ENCODE results near the gene FRMD4A.
"Not testable (repeated sequence)": the region's sequence is repeated elsewhere in the genome, so short reads cannot be mapped to it uniquely, and the experiment has no call there.

Gene FRMD4A

GRCh38 chr10:13728898-13729535 lies 601.7 kb downstream of the FRMD4A start:
- DNase-seq, result no peak

DNA sequence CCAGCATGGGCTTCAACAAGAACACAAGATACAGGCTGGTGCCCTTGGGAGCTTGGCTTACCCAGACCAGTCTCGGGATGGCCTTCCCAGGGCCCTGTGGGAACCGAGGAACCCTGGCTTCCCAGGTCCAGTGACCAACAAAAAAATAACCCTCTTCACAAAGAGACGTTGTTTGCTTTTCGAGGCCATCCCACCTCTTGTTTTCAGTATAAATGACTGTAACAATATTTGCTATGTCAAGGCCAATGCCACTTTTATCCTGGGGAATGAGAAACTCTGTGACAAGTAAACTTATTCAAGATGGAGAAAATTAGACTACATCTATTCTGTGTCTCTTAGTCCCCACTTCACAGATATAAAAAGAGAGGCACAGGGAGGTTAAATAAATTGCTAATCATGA lies 605.1 kb downstream of the FRMD4A start:
- DNase-seq, result no peak

DNA sequence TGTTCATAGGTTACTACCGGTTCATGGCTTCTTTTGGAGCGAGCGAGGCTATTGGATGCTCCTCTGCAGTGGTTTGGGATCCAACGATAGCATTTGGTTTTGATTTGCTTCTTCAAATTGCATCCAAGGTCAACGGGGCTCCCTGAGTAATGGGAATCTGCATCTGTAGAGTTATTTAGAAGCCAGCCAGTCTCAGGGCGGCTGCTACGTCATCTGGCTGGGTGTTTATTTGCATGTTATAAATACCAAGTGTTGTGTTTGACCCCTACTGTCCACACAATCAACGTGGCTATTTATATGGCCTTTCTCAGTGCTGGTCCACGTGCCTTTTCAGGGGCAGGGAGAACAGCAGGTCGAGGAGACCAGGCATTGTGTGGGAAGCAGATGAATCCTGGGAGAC lies 606.2 kb downstream of the FRMD4A start:
- DNase-seq, result no peak

DNA sequence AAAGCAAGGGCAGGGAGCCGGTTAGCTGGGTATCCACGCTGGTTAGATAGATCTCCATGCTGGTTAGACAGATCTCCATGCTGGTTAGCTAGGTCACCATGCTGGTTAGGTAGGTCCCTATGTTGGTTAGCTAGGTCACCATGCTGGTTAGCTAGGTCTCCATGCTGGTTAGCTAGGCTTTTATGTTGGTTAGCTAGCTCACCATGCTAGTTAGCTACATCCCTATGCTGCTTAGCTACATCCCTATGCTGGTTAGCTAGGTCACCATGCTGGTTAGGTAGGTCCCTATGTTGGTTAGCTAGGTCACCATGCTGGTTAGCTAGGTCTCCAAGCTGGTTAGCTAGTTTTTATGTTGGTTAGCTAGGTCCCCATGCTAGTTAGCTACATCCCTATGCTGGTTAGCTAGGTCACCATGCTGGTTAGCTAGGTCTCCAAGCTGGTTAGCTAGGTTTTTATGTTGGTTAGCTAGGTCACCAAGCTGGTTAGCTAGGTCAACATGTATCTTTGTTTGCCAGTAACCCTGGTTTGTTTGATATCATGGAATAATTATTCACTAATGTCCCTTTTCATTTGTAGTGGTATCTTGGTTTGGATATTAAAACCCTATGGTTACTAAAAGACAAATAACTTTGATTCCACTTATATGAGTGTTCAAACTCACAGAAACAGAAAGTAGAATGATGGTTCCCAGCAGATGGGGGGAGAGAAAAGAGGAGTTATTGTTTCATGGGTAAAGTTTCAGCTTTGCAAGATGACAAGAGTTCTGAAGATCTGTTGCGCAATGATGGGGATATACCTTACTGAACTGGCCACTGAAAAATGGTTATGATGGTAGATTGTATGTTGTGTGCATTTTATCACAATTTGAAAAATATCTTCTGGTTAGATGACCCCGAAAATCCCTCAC lies 607.7 kb downstream of the FRMD4A start:
- no peak for DNase-seq

- no peak for DNase-seq
These were observed 609.2 kb downstream of the FRMD4A start for GRCh38 chr10:13721486-13721885.

- DNase-seq, result no peak
These were observed 610.0 kb downstream of the FRMD4A start for GRCh38 chr10:13720699-13721098.

GRCh38 chr10:13719425-13719824 lies 611.3 kb downstream of the FRMD4A start:
- no peak for DNase-seq

- no peak for DNase-seq
These were observed 611.9 kb downstream of the FRMD4A start for GRCh38 chr10:13718820-13719219.

GRCh38 chr10:13717936-13718772 lies 612.6 kb downstream of the FRMD4A start:
- no peak for DNase-seq

DNA sequence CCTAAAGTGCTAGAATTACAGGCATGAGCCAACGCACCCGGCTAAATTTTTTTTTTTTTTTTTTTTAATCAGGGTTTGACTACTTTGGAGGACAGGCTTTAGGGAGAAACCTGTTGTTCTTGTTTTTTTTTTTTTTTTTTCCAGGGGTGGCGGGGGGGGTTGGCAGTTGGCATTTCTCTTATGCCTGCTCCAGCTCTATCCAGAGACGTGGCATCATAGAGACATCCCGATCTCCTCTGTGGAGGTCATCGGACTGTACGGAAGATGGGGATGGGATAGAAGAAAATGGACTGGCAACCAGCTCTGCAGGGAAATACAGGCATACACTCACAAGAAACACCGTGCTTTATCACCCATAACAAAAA lies 613.2 kb downstream of the FRMD4A start:
- no peak for DNase-seq

DNA sequence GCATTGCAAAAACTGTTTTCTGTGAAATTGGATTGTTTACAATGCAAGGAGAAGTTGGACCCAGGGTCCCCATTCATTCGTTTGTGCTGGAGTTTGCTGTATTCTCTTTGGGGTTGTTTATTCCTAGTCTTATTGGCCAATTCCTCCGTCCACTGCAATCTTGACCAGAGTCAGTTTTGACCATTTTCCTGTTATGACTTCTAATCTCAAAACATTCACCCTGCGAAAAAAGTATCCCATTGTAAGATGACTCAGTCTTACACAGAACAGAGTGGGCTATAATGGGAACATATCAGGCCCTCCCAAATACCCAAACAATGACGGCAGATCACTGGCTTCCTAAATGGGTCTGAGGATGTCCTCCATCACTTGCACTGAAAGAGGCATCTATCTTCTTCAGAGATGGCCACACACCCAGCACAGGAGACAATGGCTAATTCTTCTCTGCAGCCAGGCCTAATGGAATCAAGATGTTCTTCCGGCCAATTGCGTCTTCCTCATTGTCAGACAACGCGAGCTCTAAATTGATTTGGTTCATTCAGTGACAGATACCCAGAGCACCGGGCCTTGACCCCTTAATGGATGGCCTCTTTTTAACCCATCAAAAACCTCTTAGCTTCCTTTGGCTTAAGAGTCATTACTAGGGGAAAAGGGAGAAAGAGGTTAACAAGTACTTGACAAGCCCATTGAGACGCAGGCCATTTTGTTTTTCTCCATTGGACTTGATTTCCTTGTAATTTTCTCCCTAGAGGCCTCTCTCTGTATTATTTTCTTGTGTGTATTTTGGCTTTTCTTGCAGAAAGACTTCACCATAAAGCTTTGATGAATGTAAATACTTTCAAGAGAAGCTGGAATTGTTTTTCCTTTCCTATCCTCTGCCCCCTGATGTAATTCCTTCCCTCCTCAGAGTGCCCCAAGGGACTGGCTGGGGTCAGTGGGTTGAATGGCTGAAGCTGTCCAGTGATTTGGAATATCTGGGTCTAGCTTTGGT lies 614.3 kb downstream of the FRMD4A start:
- DNase-seq, result no peak

- DNase-seq, result not testable (repeated sequence)
These were observed 615.1 kb downstream of the FRMD4A start for GRCh38 chr10:13715596-13715995.

DNA sequence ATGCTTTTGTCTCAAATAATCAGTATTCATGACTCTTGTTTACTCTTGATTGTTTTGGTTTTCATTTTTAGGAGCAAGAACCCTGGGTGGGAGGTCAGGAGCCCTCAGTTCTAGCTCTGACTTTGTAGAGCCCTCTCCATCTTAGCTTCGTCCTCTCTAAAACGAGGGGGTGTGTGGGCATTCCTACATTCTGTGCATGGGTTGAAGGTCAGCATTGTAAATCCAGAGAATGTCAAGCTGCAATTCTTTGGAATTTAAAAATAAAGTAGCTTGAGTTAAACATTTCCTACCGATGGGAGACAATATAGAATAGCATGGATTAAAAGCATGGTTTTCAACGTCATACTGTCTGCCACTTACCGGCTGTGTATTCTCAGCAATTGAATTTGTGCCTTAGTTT lies 615.6 kb downstream of the FRMD4A start:
- DNase-seq, result no peak

DNA sequence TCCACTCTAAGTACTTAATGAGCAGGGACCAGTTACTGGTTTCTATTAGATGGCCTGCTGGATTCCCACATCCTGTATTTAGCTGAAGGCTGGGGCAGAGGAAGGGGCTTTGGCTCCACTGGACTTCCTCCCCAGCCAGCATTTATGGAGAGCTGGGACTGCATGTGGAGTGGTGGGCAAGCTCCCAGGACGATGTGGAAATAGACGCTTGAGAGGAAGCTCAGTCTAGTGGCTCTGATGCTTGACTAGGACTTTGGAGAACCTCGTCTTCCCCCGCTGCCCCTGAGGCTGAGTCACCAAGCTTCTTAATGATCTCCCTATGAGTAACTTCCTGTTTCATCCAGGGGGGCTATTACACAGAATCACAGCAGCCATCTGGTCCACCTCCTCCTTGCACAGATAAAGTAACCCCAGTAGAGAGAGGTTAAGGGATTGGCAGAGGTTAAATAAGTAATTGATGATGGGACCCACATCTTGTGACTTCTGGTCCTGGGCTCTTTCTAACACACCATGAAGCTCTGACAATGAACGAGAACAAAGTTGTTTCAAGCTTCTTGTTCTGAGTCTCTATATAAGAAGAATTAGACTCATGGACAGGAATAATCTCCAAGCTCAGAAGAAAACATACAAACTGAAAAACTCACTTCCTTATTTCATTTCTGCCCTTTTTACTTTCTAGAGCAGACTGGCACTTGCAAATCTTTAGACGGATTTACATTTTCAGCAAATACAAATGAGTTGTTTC lies 617.7 kb downstream of the FRMD4A start:
- peak; percentile 52 for DNase-seq

DNA sequence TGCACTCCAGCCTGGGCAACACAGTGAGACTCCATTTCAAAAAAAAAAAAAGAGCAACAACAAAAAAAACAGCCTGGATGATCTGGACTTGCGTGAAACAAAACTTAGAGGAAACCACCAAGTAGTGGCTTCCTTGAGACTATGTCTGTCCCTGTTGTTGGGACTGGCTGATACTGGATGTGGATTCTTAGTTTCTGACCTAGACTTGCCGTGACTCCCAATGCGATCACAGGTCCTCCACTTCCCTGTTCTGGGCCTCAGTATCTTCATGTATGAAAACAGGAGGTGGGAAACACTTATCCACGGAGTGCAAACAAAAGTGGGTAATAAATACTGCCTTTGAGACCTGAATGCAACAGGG lies 618.3 kb downstream of the FRMD4A start:
- DNase-seq, result no peak

DNA sequence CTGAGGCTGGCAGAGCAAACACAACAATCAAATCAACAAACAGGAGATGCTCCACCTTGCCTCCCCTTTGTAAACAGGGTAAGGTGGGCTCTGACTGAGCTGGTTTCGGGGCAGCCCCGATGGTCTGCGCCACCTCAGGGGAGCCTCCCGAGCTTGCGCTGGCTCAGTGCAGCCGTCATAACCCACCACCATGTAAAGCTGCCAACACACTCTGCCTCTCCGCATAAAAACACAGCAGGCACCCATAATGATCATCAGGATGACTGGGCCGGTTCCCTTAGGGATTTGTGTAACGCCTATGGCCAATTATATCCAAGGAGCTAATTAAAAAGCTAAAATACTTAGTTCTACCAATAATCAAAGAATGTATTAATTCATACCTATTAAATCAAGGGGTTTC lies 619.4 kb downstream of the FRMD4A start:
- DNase-seq, result no peak

GRCh38 chr10:13709931-13710650 lies 620.6 kb downstream of the FRMD4A start:
- DNase-seq, result no peak

- DNase-seq, result no peak
These were observed 622.3 kb downstream of the FRMD4A start for GRCh38 chr10:13708256-13708990.

GRCh38 chr10:13707156-13707881 lies 623.4 kb downstream of the FRMD4A start:
- no peak for DNase-seq
